Measurements from ENCODE around the gene ASMTL.

DNA sequence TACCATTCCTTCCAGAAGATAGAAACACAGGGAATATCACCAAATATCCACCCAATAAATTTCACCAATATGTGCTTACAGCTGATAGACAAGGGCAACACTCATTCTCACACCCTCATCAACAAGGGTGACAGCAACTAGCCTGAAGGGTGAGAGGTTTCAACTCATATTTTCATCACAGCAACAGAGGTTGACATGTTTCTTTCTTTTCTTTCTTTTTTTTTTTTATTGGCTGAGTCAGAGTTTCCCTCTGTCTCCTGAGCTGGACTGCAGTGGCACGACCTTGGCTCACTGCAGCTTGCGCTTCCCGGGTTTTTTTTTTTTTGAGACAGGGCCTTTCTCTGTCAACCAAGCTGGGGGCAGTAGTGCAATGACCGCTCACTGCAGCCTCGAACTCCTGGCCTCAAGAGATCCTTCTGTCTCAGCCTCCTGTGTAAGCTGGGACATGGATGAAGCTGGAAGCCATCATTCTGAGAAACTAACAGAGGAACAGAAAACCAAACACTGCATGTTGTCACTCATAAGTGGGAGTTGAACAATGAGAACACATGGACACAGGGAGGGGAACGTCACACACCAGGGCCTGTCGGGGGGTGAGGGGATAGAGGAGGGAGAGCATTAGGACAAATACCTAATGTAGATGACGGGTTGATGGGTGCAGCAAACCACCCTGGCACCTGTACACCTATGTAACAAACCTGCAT is 27.5 kb upstream of the ASMTL start:
- TF ChIP-seq EZH2 (IDR thresholded peaks at IDR 0.05; ENCODE audit: insufficient read depth, poor library complexity, severe bottlenecking) (no peak), EZH2phosphoT487 (IDR thresholded peaks at IDR 0.05; ENCODE audit: insufficient read depth, low read depth) (no peak)
